ENCODE data around the gene FBXO24. TPM values are rescaled to one million over a fixed set of nuclear protein-coding genes. Genes with fewer than 3 reads are reported as not detected.

The FBXO24 gene
- total and polyA plus RNA-seq, 2 of the 4 experiments (the other 2 are of a cell fraction), result 0.43 to 0.54 TPM

GRCh38 chr7:100570954-100571828, 14.9 kb upstream of the FBXO24 start:
- Histone ChIP-seq H2AK9ac (replicated peaks; ENCODE audit: low read depth, low read length, poor library complexity) (no peak overlapping the region), H4K20me1 (ENCODE audit: insufficient read depth, low read length) (no peaks in the 10 kb centered on the region), H3K4me2 (ENCODE audit: low read depth, low read length) (no peak overlapping the region), H3K18ac (ENCODE audit: low read depth, low read length) (no peak overlapping the region), H3K4me3 (ENCODE audit: insufficient read depth, low read depth, low read length) (no peak overlapping the region), H3K36me3 (ENCODE audit: control insufficient read depth, insufficient read depth, low read length) (peaks cover 19% of the 10 kb centered on the region), H4K91ac (ENCODE audit: insufficient read depth, low read depth, low read length) (no peak overlapping the region), H3K79me1 (ENCODE audit: low read depth in 1 of 2, low read length in 2 of 2) (0 out of 4 replicates have a peak, but pooled peaks cover 0 to 3% of the 10 kb centered on the region in 2 experiments), H2AFZ (replicated peaks; ENCODE audit: low read length, poor library complexity) (peak overlapping the region; percentile 63), H2BK120ac (ENCODE audit: low read depth, low read length) (no peak overlapping the region), H2BK20ac (ENCODE audit: low read depth, low read length) (no peak overlapping the region), H3K4me1 (ENCODE audit: control insufficient read depth, insufficient read depth, low read length) (peaks cover 2% of the 10 kb centered on the region; the same call in 1 of the 2 replicates), H3K56ac (ENCODE audit: extremely low read depth, insufficient read depth, low read length) (no peak overlapping the region), H3K23ac (ENCODE audit: low read depth, low read length) (no peak overlapping the region), H3K27me3 (ENCODE audit: control insufficient read depth, insufficient read depth, low read length) (peaks cover 3% of the 10 kb centered on the region; the same call in 1 of the 2 replicates), H3K27ac (ENCODE audit: insufficient read depth, low read length) (no peak overlapping the region), H4K8ac (ENCODE audit: low read depth in 2 of 2, low read length in 2 of 2) (no peak overlapping the region), H3K9ac (ENCODE audit: low read depth, low read length) (no peak overlapping the region), H3K9me1 (ENCODE audit: insufficient read depth, low read length) (peaks cover 4% of the 10 kb centered on the region; the same call in 1 of the 2 replicates), H2BK5ac (ENCODE audit: low read depth, low read length, poor library complexity, severe bottlenecking) (no peak overlapping the region), H3K4ac (ENCODE audit: low read depth, low read length) (no peak overlapping the region), H4K5ac (ENCODE audit: low read depth, low read length) (no peak overlapping the region), H2AK5ac (ENCODE audit: low read depth, low read length) (no peak overlapping the region), H3K9me3 (ENCODE audit: control insufficient read depth, insufficient read depth, low read length) (no peaks in the 10 kb centered on the region), H2BK15ac (ENCODE audit: low read depth, low read length) (no peak overlapping the region), H3K14ac (replicated peaks; ENCODE audit: low read depth, low read length) (no peak overlapping the region)
- in situ Hi-C loops (cut with MboI; ENCODE audit: low sequenced_read_pairs) (no loop called here), dilution Hi-C loops (cut with HindIII; ENCODE audit: low sequenced_read_pairs, unreplicated experiment) (no loop called here), intact Hi-C loops (cut with micrococcal nuclease) (no loop called here)
- POLR2A ChIA-PET (ENCODE audit: unreplicated experiment), result no interaction called here
- TF ChIP-seq CHD1 (IDR thresholded peaks at IDR 0.05; ENCODE audit: low read depth, low read length), result no peak
- no peak for TF ChIP-seq MAFK (IDR thresholded peaks at IDR 0.05; ENCODE audit: low read depth, low read length)
- TF ChIP-seq USF2 (IDR thresholded peaks at IDR 0.05; ENCODE audit: low read depth, low read length), result no peak
- no peak for TF ChIP-seq MXI1 (IDR thresholded peaks at IDR 0.05; ENCODE audit: borderline replicate concordance, low read depth, low read length)
- TF ChIP-seq ELK1 (IDR thresholded peaks at IDR 0.05; ENCODE audit: borderline replicate concordance, low read depth, low read length), result no peak
- TF ChIP-seq RFX5 (IDR thresholded peaks at IDR 0.05; ENCODE audit: low read depth, low read length), result no peak
- no peak for TF ChIP-seq SMC3 (IDR thresholded peaks at IDR 0.05; ENCODE audit: low read depth, low read length)
- no peak for TF ChIP-seq NFE2L2 (IDR thresholded peaks at IDR 0.05; ENCODE audit: low read depth, low read length)
- TF ChIP-seq CTCF (conservative IDR thresholded peaks at IDR 0.05; ENCODE audit: low read depth, low read length), result no peak
- no peak for TF ChIP-seq RCOR1 (IDR thresholded peaks at IDR 0.05; ENCODE audit: insufficient replicate concordance, low read length)
- no peak for TF ChIP-seq FOS (IDR thresholded peaks at IDR 0.05; ENCODE audit: low read depth, low read length)
- TF ChIP-seq CEBPB (IDR thresholded peaks at IDR 0.05; ENCODE audit: low read depth, low read length), result no peak
- no peak for TF ChIP-seq BHLHE40 (IDR thresholded peaks at IDR 0.05; ENCODE audit: low read depth, low read length)
- WGBS, 2 experiments (ENCODE audit: extremely low coverage in 2 of 2, insufficient read length in 1 of 2), result 74% methylated on average over 5 of the region's 26 CpGs; no CpG with 5 or more reads in 1 of the 2 experiments
- CTCF ChIA-PET, result no interaction called here
- ATAC-seq (ENCODE audit: low read depth), result no peak
- BruUV-seq (replicated peaks), result no TSS peak
- DNase-seq, result no peak

Measured in IMR-90 (cell line).